Measurements from ENCODE around the gene IKZF1. TPM values are rescaled to one million over a fixed set of nuclear protein-coding genes. Genes with fewer than 3 reads are reported as not detected.
A peak's percentile ranks its signal among the peaks of the same experiment; 100 is the strongest.

The IKZF1 gene
- total and polyA plus RNA-seq, 9 of the 15 experiments (the other 6 are each of a cell fraction or from before 2014, with no cell fraction given) = 12.6 to 85.3 (median 44.7) TPM

DNA sequence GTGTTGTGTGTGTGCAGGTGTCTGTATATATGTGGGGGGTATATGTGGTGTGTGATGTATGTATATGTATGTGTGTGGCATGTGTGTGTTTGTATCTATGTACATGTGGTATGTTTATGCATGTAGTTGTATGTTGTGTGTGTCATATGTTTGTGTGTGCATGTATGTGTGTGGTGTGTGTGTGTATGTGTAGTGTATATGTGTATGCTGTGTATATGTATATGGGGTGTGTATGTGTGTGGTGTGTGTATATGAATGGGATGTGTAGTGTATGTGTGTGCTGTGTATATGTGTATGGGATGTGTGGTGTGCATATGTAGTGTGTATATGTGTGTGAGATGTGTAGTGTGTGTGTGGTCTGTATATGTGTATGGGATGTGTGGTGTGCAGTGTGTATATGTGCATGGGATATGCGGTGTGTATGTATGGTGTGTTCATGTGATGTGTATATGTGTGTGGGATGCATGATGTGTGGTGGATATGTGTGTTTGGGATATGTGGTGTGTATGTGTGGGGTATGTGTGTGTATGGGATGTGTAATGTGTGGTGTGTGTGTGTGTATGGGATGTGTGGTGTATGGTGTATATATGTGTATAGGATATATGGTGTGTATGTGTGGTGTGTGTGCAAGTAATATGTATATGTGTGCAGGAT, 30.0 kb downstream of the IKZF1 start:
- WGBS (ENCODE audit: insufficient coverage, low coverage, missing lambda C conversion rate) = 92% methylated on average over 1 of the region's 1 CpG
- ATAC-seq (no peak), FAIRE-seq (no peak), DNase-seq (ENCODE audit: extremely low read depth in 1 of 4, low spot score in 3 of 4) (no peak)
- in situ Hi-C loops (cut with MboI) = no loop called here
- Histone ChIP-seq H4K20me1 (replicated peaks; ENCODE audit: control insufficient read depth, insufficient read depth, low read length) (no peaks in the 10 kb centered on the region), H3K4me1 (replicated peaks in 1 of 2; ENCODE audit: control insufficient read depth in 2 of 2, insufficient read depth in 2 of 2, low read length in 2 of 2) (peaks cover 52 to 89% of the 10 kb centered on the region in 2 experiments), H3K79me2 (ENCODE audit: control insufficient read depth, insufficient read depth, low read length) (peaks cover 81% of the 10 kb centered on the region), H3K9ac (ENCODE audit: insufficient read depth in 1 of 2, low read depth in 2 of 2, low read length in 2 of 2) (no peak overlapping the region), H3K4me2 (ENCODE audit: insufficient read depth, low read length) (0 out of 2 replicates have a peak overlapping the region, but pooled peaks have one; percentile 2), H3K9me1 (ENCODE audit: control insufficient read depth, insufficient read depth, low read length) (no peaks in the 10 kb centered on the region), H3K9me3 (replicated peaks; ENCODE audit: control insufficient read depth, insufficient read depth, low read depth, low read length) (no peaks in the 10 kb centered on the region), H2AFZ (ENCODE audit: low read depth, low read length) (no peak overlapping the region), H3K36me3 (ENCODE audit: control insufficient read depth, insufficient read depth, low read length) (peaks cover 69% of the 10 kb centered on the region), H3K27ac (ENCODE audit: extremely low read depth, low read depth, low read length) (peak overlapping the region; percentile 76; the same call in 2 of the 3 replicates), H3K27me3 (ENCODE audit: control insufficient read depth in 2 of 2, insufficient read depth in 2 of 2, low read length in 2 of 2) (no peaks in the 10 kb centered on the region; a peak in 1 of 5 replicates), H3K4me3 (no peak overlapping the region)
- CTCF ChIA-PET (ENCODE audit: low intra/inter-chr PET ratio) = no interaction called here
- intact Hi-C loops (cut with micrococcal nuclease) = no loop called here
- no TSS peak for BruUV-seq (replicated peaks)
- POLR2A ChIA-PET = no interaction called here
- TF ChIP-seq SMAD4 (CRISPR knock-in tag; conservative IDR thresholded peaks at IDR 0.05) = no peak
- TF ChIP-seq GTF2A2 (tag; IDR thresholded peaks at IDR 0.05) = no peak
- TF ChIP-seq HDGF (IDR thresholded peaks at IDR 0.05) = 0 out of 2 replicates have a peak, but pooled peaks have one; percentile 84
- peak; percentile 40; the same call in 1 of the 2 replicates for TF ChIP-seq EHMT2 (IDR thresholded peaks at IDR 0.05)
- peak; percentile 83 for TF ChIP-seq NFRKB (IDR thresholded peaks at IDR 0.05; ENCODE audit: low read depth)
- no peak for TF ChIP-seq MBD2 (IDR thresholded peaks at IDR 0.05; ENCODE audit: borderline replicate concordance, low read depth)
- TF ChIP-seq, protein P1, sequence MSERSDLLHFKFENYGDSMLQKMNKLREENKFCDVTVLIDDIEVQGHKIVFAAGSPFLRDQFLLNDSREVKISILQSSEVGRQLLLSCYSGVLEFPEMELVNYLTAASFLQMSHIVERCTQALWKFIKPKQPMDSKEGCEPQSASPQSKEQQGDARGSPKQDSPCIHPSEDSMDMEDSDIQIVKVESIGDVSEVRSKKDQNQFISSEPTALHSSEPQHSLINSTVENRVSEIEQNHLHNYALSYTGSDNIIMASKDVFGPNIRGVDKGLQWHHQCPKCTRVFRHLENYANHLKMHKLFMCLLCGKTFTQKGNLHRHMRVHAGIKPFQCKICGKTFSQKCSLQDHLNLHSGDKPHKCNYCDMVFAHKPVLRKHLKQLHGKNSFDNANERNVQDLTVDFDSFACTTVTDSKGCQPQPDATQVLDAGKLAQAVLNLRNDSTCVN (CRISPR knock-in tag; IDR thresholded peaks at IDR 0.05) = peak; percentile 52; the same call in 1 of the 2 replicates
- TF ChIP-seq, protein P2, sequence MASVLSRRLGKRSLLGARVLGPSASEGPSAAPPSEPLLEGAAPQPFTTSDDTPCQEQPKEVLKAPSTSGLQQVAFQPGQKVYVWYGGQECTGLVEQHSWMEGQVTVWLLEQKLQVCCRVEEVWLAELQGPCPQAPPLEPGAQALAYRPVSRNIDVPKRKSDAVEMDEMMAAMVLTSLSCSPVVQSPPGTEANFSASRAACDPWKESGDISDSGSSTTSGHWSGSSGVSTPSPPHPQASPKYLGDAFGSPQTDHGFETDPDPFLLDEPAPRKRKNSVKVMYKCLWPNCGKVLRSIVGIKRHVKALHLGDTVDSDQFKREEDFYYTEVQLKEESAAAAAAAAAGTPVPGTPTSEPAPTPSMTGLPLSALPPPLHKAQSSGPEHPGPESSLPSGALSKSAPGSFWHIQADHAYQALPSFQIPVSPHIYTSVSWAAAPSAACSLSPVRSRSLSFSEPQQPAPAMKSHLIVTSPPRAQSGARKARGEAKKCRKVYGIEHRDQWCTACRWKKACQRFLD (CRISPR knock-in tag; IDR thresholded peaks at IDR 0.05) = no peak
- TF ChIP-seq SAFB (IDR thresholded peaks at IDR 0.05; ENCODE audit: borderline replicate concordance, low read depth, low read length) = no peak
- TF ChIP-seq, protein P3, sequence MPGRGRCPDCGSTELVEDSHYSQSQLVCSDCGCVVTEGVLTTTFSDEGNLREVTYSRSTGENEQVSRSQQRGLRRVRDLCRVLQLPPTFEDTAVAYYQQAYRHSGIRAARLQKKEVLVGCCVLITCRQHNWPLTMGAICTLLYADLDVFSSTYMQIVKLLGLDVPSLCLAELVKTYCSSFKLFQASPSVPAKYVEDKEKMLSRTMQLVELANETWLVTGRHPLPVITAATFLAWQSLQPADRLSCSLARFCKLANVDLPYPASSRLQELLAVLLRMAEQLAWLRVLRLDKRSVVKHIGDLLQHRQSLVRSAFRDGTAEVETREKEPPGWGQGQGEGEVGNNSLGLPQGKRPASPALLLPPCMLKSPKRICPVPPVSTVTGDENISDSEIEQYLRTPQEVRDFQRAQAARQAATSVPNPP (IDR thresholded peaks at IDR 0.05; ENCODE audit: borderline replicate concordance, insufficient read depth, insufficient read length) = no peak
- TF ChIP-seq ELF4 (CRISPR knock-in tag; IDR thresholded peaks at IDR 0.05) = peak; percentile 30; the same call in 1 of the 2 replicates
- TF ChIP-seq, protein P4, sequence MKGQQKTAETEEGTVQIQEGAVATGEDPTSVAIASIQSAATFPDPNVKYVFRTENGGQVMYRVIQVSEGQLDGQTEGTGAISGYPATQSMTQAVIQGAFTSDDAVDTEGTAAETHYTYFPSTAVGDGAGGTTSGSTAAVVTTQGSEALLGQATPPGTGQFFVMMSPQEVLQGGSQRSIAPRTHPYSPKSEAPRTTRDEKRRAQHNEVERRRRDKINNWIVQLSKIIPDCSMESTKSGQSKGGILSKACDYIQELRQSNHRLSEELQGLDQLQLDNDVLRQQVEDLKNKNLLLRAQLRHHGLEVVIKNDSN (CRISPR knock-in tag; IDR thresholded peaks at IDR 0.05) = 0 out of 2 replicates have a peak, but pooled peaks have one; percentile 18
- no peak for TF ChIP-seq TBL1XR1 (IDR thresholded peaks at IDR 0.05; ENCODE audit: low read length in 2 of 2)
- peak in 1 of 2 experiments; percentile 38; a peak in 1 of 4 replicates for TF ChIP-seq HDAC1 (IDR thresholded peaks at IDR 0.05)
- TF ChIP-seq NCOA4 (IDR thresholded peaks at IDR 0.05; ENCODE audit: partially characterized antibody) = peak; percentile 42
- peak; percentile 13; the same call in 1 of the 2 replicates for TF ChIP-seq ARID1B (IDR thresholded peaks at IDR 0.05)
- peak; percentile 46; the same call in 1 of the 2 replicates for TF ChIP-seq SUPT5H (IDR thresholded peaks at IDR 0.05)
- peak; percentile 89 for TF ChIP-seq PHF20 (IDR thresholded peaks at IDR 0.05; ENCODE audit: partially characterized antibody)
- no peak for TF ChIP-seq SRSF1 (IDR thresholded peaks at IDR 0.05; ENCODE audit: low read depth, low read length)
- TF ChIP-seq HDAC2 (IDR thresholded peaks at IDR 0.05) = no peak
